NCI-H774 (cell line): Measurements from ENCODE around the gene OR52A1.

Experiments used
- DNase-seq: peaks from one replicate; lab custom pipeline; 2025; lab: John Stamatoyannopoulos, UW

Gene OR52A1

GRCh38 chr11:5131584-5132335 is 22.8 kb downstream of the OR52A1 start:
- no peak for DNase-seq

GRCh38 chr11:5129457-5129877 is 25.1 kb downstream of the OR52A1 start:
- DNase-seq, result no peak

GRCh38 chr11:5124891-5125620 is 29.5 kb downstream of the OR52A1 start:
- DNase-seq, result no peak

GRCh38 chr11:5123802-5124521 is 30.6 kb downstream of the OR52A1 start:
- DNase-seq, result peak; percentile 59

GRCh38 chr11:5118893-5119292 is 35.7 kb downstream of the OR52A1 start:
- DNase-seq, result no peak

GRCh38 chr11:5117588-5117987 is 37.0 kb downstream of the OR52A1 start:
- DNase-seq, result no peak

- DNase-seq, result no peak
These were observed 39.2 kb downstream of the OR52A1 start for GRCh38 chr11:5115339-5115738.

GRCh38 chr11:5107285-5107684 is 47.3 kb downstream of the OR52A1 start:
- DNase-seq, result no peak

GRCh38 chr11:5103066-5103465 is 51.5 kb downstream of the OR52A1 start:
- no peak for DNase-seq

GRCh38 chr11:5102246-5102645 is 52.3 kb downstream of the OR52A1 start:
- no peak for DNase-seq

GRCh38 chr11:5096011-5096410 is 58.5 kb downstream of the OR52A1 start:
- DNase-seq, result no peak
